Forelimb muscle (tissue), 1 donor: ENCODE measurements around the gene CLGN. TPM values are rescaled to one million over a fixed set of nuclear protein-coding genes. Genes with fewer than 3 reads are reported as not detected.
"Not testable (repeated sequence)": the region's sequence is repeated elsewhere in the genome, so short reads cannot be mapped to it uniquely, and the experiment has no call there.

ENCODE experiments used
- DNase-seq: peaks from one replicate; pipeline ENCODE4 v3.0.0-alpha.2; 2013; ENCODE audit warnings: low read depth
- polyA plus RNA-seq: library from polyadenylated mRNA; unstranded; fragments of 120-200 nt; gene quantifications from one replicate; pipeline ENCODE4 v1.2.1, GENCODE V29; 2013; ENCODE audit not compliant: insufficient read length

Gene CLGN, protein sequence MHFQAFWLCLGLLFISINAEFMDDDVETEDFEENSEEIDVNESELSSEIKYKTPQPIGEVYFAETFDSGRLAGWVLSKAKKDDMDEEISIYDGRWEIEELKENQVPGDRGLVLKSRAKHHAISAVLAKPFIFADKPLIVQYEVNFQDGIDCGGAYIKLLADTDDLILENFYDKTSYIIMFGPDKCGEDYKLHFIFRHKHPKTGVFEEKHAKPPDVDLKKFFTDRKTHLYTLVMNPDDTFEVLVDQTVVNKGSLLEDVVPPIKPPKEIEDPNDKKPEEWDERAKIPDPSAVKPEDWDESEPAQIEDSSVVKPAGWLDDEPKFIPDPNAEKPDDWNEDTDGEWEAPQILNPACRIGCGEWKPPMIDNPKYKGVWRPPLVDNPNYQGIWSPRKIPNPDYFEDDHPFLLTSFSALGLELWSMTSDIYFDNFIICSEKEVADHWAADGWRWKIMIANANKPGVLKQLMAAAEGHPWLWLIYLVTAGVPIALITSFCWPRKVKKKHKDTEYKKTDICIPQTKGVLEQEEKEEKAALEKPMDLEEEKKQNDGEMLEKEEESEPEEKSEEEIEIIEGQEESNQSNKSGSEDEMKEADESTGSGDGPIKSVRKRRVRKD
- polyA plus RNA-seq, result 2.6 TPM

DNA sequence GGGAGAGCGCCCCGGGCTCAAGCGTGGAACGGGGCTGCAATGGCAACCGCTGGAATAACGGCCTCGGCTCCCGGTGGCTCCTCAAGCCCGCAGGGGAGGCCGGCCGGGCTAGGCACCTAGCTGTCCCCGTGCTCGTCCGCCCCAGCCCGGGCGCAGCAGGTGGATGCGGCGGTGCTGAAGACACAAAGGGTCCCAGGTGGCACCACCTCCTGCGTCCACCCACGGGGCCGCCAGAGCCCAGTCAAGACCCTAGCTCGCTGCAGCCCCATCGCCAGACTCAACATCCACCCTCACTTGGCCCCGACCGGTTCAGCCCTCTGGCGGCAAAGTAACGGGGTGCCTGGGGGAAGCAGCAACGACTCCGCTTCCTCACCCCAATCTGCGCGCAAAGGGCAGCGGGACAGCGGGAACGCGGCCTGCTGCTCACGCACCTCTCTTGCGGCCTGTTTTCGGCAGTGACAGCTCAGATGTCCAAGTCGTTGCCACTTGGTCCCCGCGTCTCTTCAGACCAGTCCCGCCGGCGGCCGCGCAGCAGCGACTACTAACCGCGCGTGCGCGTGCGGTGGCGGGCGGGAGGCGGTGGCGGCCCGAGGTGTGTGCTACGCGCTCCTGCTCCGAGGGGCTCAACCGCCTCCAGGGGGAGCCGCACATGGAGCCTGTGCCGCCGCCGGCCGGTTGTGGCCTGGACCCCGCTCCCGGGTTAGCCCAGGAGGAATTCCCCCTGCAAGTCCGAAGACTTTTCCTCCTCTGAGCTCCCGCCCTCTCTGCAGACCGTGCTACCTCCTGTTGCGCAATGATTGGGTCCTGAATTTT lies at the start of gene CLGN:
Gene CLGN (minus strand): TSS at position 543 of the 813 bp plus-strand sequence. CDS start 14,570 bp downstream, outside the sequence.
- no peak for DNase-seq

GRCh38 chr4:140472156-140472555 lies 44.7 kb upstream of the CLGN start:
- DNase-seq, result no peak

GRCh38 chr4:140469791-140470733 lies 42.6 kb upstream of the CLGN start:
- DNase-seq, result no peak

- DNase-seq, result no peak
Observed at GRCh38 chr4:140466146-140466545, 38.7 kb upstream of the CLGN start.

DNA sequence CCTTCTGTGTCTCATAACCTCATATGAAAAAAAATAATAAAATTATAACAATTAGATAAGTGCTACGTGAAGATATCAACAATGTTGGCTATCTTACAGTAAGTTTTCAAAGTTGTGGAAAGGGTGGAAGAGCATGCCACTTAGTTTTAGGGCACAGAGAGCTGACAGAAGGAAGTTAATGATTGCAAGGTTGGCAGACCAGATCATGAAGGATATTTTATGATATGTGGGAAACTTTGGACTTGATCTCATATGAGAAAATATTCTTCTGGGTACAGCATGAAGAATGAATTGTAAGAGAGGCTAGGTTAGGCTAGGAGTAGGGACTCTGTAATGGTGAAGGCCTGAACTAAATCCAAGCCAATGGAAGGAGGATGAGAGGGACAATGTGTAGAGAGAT lies 36.2 kb upstream of the CLGN start:
- DNase-seq, result no peak

DNA sequence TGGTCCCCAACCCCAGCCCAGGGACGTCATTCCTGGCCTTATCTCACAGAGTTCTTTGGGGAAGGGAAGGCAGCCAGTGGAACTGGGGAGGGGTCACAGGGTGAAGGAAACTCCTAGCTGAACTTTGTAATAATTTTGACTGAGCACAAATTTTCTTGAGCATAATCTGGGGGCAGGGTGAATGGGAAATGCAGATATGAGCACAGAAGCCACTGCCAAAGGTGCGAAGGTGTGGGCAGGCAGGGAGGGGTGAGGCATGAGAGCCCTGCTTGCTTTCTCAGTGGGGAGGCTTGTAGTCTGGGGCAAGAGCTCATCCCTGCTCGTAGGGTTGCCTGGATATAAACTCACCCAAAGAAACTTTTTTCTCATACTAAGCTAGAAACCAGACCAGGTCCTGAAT lies 35.7 kb upstream of the CLGN start:
- DNase-seq, result no peak

- DNase-seq, result no peak
Observed at GRCh38 chr4:140450352-140450751, 22.9 kb upstream of the CLGN start.

DNA sequence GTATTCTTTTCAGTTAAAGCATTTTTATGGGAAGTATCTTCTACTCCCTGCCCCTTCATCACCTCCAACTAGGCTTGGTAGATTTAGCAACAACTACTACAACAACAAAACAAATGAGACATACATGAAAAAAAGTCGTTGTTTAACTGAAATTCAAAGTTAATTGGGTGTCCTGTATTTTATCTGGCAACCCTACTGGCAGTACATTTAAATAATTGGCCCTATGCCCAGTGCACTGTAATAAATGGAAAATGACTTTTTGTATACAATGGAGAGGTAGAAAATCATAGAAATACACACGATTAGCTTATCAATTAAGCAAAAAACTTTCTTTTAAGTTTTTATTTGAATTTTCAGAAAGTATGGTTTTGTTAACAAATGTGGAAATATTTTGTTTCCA lies 21.4 kb upstream of the CLGN start:
- DNase-seq, result no peak

DNA sequence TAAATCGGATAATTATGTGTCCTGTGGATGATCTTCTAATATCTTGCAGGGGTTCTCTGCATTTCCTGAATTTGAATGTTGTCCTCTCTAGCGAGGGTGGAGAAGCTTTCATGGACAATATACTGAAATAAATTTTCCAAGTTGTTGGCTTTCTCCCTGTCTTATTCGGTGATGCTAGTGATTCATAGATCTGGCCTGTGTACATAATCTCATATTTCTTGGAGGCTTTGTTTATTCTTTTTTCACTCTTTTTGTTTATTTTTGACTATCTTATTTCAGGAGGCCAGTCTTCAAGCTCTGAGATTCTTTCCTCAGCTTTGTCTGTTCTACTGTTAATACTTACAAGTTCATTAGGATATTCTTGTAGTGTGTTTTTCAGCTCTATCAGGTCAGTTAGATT lies 20.7 kb upstream of the CLGN start:
- no peak for DNase-seq

DNA sequence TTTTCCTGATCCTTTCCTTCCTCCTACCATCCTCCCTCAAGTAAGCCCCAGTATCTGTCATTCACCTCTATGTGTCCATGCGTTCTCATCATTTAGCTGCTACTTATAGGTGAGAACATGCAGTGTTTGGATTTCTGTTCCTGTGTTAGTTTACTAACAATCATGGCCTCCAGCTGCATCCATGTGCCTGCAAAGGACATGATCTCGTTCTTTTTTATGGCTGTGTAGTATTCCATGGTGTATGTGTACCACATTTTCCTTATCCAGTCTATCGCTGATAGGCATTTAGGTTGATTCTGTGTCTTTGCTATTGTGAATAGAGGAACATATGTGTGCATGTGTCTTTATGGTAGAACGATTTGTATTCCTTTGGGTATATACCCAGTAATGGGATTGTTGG lies 16.9 kb upstream of the CLGN start:
- not testable (repeated sequence) for DNase-seq

DNA sequence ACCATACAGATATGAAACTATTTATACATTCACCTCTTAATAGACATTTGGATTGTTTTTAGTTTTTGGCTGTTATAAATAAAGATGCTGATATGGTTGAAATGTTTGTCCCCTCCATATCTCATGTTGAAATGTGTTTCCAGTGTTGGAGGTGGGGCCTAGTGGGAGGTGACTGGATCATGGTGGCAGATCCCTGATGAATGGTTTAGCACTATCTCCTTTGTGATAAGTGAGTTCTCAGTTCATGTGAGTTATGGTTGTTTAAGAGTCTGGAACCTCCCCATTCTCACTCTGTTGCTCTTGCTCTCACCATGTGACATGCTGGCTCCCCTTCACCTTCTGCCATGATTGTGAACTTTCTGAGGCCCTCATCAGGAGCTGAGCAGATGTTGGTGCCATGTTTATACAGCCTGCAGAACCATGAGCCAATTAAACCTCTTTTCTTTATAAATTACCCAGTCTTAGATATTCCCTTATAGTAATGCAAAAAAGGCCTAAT lies 12.2 kb upstream of the CLGN start:
- DNase-seq, result no peak

GRCh38 chr4:140427919-140428471 lies 547 bp upstream of the CLGN start:
- DNase-seq, result no peak

DNA sequence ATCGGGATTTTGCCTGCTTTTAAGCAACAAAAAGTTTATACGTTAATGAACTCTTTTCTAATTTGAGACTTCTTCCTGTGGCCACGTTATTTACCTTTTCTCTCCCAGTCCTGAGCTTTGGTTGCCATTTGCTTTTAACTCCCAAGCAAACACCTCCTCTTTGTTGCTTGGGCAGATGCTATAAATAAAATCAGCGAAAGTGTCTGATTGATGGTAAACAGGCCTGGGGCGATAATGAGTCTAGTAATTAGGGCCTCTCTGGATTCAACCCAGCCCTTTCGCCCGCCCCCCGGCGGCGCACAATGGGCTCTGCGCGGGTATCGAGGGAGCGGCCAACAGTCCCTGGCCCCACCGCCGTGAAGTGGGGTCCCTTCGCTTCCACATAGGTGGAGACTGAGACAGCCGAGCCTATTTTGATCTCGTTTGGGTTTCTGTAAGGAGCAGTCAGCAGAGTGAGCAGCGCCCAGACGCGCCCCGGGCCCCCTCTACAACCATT lies 790 bp downstream of the CLGN start:
- DNase-seq, result no peak

DNA sequence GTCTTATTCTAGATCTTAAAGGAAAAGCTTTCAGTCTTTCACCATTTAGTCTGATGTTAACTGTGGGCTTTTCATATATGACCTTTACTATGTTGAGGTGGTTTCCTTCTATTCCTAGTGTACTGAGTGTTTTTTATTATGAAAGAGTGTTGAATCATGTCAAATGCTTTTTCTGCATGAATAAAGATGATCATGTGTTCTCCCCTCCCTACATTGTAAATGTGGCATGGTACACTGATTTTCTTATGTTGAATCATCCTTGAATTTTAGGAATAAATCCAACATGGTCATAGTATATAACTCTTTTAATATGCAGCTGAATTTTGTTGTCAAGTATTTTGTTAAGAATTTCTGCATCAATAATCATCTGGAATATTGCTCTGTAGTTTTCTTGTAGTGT lies 4.3 kb downstream of the CLGN start:
- DNase-seq, result no peak

GRCh38 chr4:140413130-140413969 lies 14.1 kb downstream of the CLGN start:
- not testable (repeated sequence) for DNase-seq

DNA sequence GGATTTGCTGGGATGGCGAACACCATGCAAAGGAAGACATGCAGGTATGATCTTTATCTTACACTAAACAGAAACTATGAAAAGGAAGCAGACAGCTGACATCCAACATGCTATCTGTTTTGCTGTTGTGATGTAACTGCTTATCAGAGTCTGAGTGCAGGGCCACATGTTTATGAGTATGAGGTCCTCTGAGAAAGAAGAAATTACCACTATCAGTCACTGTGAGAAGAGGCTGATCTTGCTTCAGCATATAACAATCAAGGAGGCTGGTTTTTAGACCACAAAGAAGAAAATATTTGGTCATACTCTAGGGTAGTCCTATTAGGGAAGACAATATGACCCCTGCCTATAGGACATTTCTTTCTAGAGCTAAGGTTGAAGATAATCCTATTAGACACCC lies 18.5 kb downstream of the CLGN start:
- DNase-seq, result no peak

DNA sequence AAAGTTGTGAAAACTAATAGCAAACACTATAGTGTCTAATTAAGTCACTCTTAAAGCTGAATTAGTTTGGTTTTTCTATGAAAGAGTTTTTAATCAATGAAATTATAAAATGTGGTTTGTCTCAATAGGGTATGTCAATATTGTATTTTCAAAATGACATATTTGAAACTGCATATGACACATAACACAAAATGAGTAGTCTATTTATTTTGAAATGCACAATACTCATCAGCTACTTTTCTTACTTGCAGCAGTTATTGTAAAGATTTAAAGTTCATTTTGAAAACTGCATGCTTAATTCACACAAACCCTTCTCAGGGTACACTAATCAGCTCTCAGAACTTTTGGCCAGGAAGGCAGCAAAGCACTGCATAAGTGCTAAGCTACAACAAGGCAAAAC lies 21.2 kb downstream of the CLGN start:
- no peak for DNase-seq

GRCh38 chr4:140400111-140400510 lies 27.3 kb downstream of the CLGN start:
- DNase-seq, result no peak

DNA sequence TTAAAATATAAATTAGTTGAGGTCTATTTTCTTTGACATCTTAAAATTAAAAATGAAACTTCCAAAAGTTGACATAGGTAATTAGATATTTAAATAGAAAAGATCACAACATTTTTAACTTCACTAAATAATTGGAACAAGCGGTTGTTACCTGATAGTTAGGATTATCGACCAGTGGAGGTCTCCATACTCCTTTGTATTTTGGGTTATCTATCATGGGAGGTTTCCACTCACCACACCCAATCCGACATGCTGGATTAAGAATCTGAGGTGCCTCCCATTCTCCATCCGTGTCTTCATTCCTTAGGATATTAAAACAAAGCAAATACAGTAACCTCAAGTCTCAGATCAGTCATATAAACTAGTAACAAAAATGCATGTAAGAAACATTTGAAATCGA lies 31.8 kb downstream of the CLGN start:
- DNase-seq, result no peak

- no peak for DNase-seq
Observed at GRCh38 chr4:140388015-140388414, 39.4 kb downstream of the CLGN start.
